Effector memory CD4-positive, alpha-beta T cell (primary cell): ENCODE measurements around the gene ARL5A.
"Not testable (repeated sequence)": the region's sequence is repeated elsewhere in the genome, so short reads cannot be mapped to it uniquely, and the experiment has no call there.

ENCODE experiments used
- DNase-seq, 3 donors: peaks; one replicate each; pipeline ENCODE4 v3.0.0-alpha.2; 2020
- H3K27ac ChIP-seq: 2 replicates; pipeline ENCODE4 v1.7.0; 2013; ENCODE audit warnings: mild to moderate bottlenecking, low read length, moderate library complexity; ENCODE audit not compliant: insufficient read depth, poor library complexity, severe bottlenecking
- H3K27me3 ChIP-seq: replicated peaks from 2 replicates; pipeline ENCODE4 v1.7.0; 2013; ENCODE audit warnings: mild to moderate bottlenecking, low read length; ENCODE audit not compliant: insufficient read depth, control insufficient read depth, poor library complexity, severe bottlenecking
- H3K36me3 ChIP-seq: 2 replicates; pipeline ENCODE4 v1.7.0; 2013; ENCODE audit warnings: mild to moderate bottlenecking, low read length, moderate library complexity; ENCODE audit not compliant: control insufficient read depth, insufficient read depth
- H3K4me1 ChIP-seq: 2 replicates; pipeline ENCODE4 v1.7.0; 2013; ENCODE audit warnings: low read length, mild to moderate bottlenecking; ENCODE audit not compliant: control insufficient read depth, insufficient read depth, poor library complexity, severe bottlenecking
- H3K4me3 ChIP-seq: 2 replicates; pipeline ENCODE4 v1.7.0; 2013; ENCODE audit warnings: low read length, low read depth, mild to moderate bottlenecking; ENCODE audit not compliant: insufficient read depth, poor library complexity, severe bottlenecking
- H3K9me3 ChIP-seq: 2 replicates; pipeline ENCODE4 v1.7.0; 2013; ENCODE audit warnings: mild to moderate bottlenecking, low read length, moderate library complexity; ENCODE audit not compliant: control insufficient read depth

The ARL5A gene

GRCh38 chr2:151802315-151802714, 25.9 kb downstream of the ARL5A start:
- Histone ChIP-seq H3K4me1 (no peaks in the 10 kb centered on the region), H3K4me3 (no peak overlapping the region), H3K36me3 (peaks cover 22% of the 10 kb centered on the region), H3K27ac (no peak overlapping the region), H3K27me3 (no peaks in the 10 kb centered on the region), H3K9me3 (no peaks in the 10 kb centered on the region)
- no peak for DNase-seq

GRCh38 chr2:151799886-151800292, 28.3 kb downstream of the ARL5A start:
- Histone ChIP-seq H3K27ac (no peak overlapping the region), H3K9me3 (no peaks in the 10 kb centered on the region), H3K4me1 (no peaks in the 10 kb centered on the region), H3K27me3 (no peaks in the 10 kb centered on the region), H3K36me3 (peaks cover 19% of the 10 kb centered on the region), H3K4me3 (no peak overlapping the region)
- no peak for DNase-seq

- H3K27me3 ChIP-seq = no peaks in the 10 kb centered on the region
- no peak for DNase-seq
- H3K4me1 ChIP-seq = no peaks in the 10 kb centered on the region
- no peak overlapping the region for H3K27ac ChIP-seq
- H3K4me3 ChIP-seq = no peak overlapping the region
- no peaks in the 10 kb centered on the region for H3K9me3 ChIP-seq
- H3K36me3 ChIP-seq = no peaks in the 10 kb centered on the region
Observed at GRCh38 chr2:151796774-151797173, 31.4 kb downstream of the ARL5A start.

GRCh38 chr2:151795646-151796240, 32.5 kb downstream of the ARL5A start:
- H3K27me3 ChIP-seq = no peaks in the 10 kb centered on the region
- H3K36me3 ChIP-seq = no peaks in the 10 kb centered on the region
- H3K4me1 ChIP-seq = no peaks in the 10 kb centered on the region
- H3K27ac ChIP-seq = no peak overlapping the region
- DNase-seq = no peak
- H3K9me3 ChIP-seq = no peaks in the 10 kb centered on the region
- H3K4me3 ChIP-seq = no peak overlapping the region

- H3K4me1 ChIP-seq = not testable (repeated sequence)
Observed at GRCh38 chr2:151794422-151794821, 33.8 kb downstream of the ARL5A start.

GRCh38 chr2:151793123-151793522, 35.1 kb downstream of the ARL5A start:
- no peaks in the 10 kb centered on the region for H3K4me1 ChIP-seq
- no peak overlapping the region for H3K4me3 ChIP-seq
- H3K9me3 ChIP-seq = no peaks in the 10 kb centered on the region
- no peaks in the 10 kb centered on the region for H3K36me3 ChIP-seq
- H3K27me3 ChIP-seq = no peaks in the 10 kb centered on the region
- no peak for DNase-seq
- no peak overlapping the region for H3K27ac ChIP-seq

More at GRCh38 chr2:151794422-151794821, 33.8 kb downstream of the ARL5A start:
- H3K36me3 ChIP-seq, H3K9me3 ChIP-seq, H3K27me3 ChIP-seq, H3K4me3 ChIP-seq, H3K27ac ChIP-seq, DNase-seq: not testable (repeated sequence)

GRCh38 chr2:151792589-151792988, 35.6 kb downstream of the ARL5A start:
- DNase-seq = no peak
- Histone ChIP-seq H3K4me3 (no peak overlapping the region), H3K9me3 (no peaks in the 10 kb centered on the region), H3K36me3 (no peaks in the 10 kb centered on the region), H3K4me1 (no peaks in the 10 kb centered on the region), H3K27ac (no peak overlapping the region), H3K27me3 (no peaks in the 10 kb centered on the region)

- Histone ChIP-seq H3K4me3 (no peak overlapping the region), H3K36me3 (peaks cover 2% of the 10 kb centered on the region), H3K4me1 (no peaks in the 10 kb centered on the region), H3K27me3 (no peaks in the 10 kb centered on the region), H3K9me3 (no peaks in the 10 kb centered on the region), H3K27ac (no peak overlapping the region)
- DNase-seq = no peak
Observed at GRCh38 chr2:151791545-151791944, 36.7 kb downstream of the ARL5A start.

- no peak for DNase-seq
- H3K9me3 ChIP-seq = no peaks in the 10 kb centered on the region
- H3K27me3 ChIP-seq = no peaks in the 10 kb centered on the region
- H3K4me3 ChIP-seq = no peak overlapping the region
- H3K4me1 ChIP-seq = no peaks in the 10 kb centered on the region
- H3K27ac ChIP-seq = no peak overlapping the region
- H3K36me3 ChIP-seq = peaks cover 4% of the 10 kb centered on the region
Observed at GRCh38 chr2:151790689-151791088, 37.5 kb downstream of the ARL5A start.

GRCh38 chr2:151789055-151789834, 39.0 kb downstream of the ARL5A start:
- Histone ChIP-seq H3K27ac (no peak overlapping the region), H3K4me3 (no peak overlapping the region), H3K4me1 (no peaks in the 10 kb centered on the region), H3K36me3 (peaks cover 4% of the 10 kb centered on the region), H3K27me3 (no peaks in the 10 kb centered on the region), H3K9me3 (no peaks in the 10 kb centered on the region)
- no peak for DNase-seq
